Esophagus (tissue), 2 donors: Measurements from ENCODE around the gene MSANTD1. TPM values are rescaled to one million over a fixed set of nuclear protein-coding genes. Genes with fewer than 3 reads are reported as not detected.

ENCODE experiments used
- H3K27ac ChIP-seq, 2 donors: one replicate each; pipeline ENCODE4 v1.5.1; 2013; ENCODE audit warnings: low read depth in 2 of 2, mild to moderate bottlenecking in 2 of 2, inconsistent platforms in 1 of 2, low read length in 1 of 2, moderate library complexity in 1 of 2
- H3K27me3 ChIP-seq, 2 donors: one replicate each; pipeline ENCODE4 v1.6.1; 2013; ENCODE audit warnings: low read length in 2 of 2, control low read depth in 1 of 2, mild to moderate bottlenecking in 1 of 2; ENCODE audit not compliant: insufficient read depth in 2 of 2, control insufficient read depth in 1 of 2
- H3K36me3 ChIP-seq, 2 donors: one replicate each; pipeline ENCODE4 v1.6.1; 2013; ENCODE audit warnings: low read length in 1 of 2; ENCODE audit not compliant: control insufficient read depth in 2 of 2, insufficient read depth in 2 of 2
- H3K4me1 ChIP-seq, 2 donors: one replicate each; pipeline ENCODE4 v1.6.1; 2013; ENCODE audit warnings: low read length in 1 of 2; ENCODE audit not compliant: control insufficient read depth in 2 of 2, insufficient read depth in 2 of 2
- H3K4me3 ChIP-seq, 2 donors: one replicate each; pipeline ENCODE4 v1.5.1; 2013; ENCODE audit warnings: low read length in 2 of 2, mild to moderate bottlenecking in 2 of 2, low read depth in 1 of 2, moderate library complexity in 1 of 2
- H3K9me3 ChIP-seq, 2 donors: one replicate each; pipeline ENCODE4 v1.6.1; 2013; ENCODE audit warnings: mild to moderate bottlenecking in 2 of 2, low read depth in 1 of 2, low read length in 1 of 2, moderate library complexity in 1 of 2; ENCODE audit not compliant: control insufficient read depth in 2 of 2, insufficient read depth in 1 of 2
- WGBS, 2 donors: extraction: QIAGEN DNeasy Blood & Tissue Kit; methylation state at CpG; one replicate each; pipeline ENCODE4 v1.1.7; 2013; 5-methylcytosine and 5-hydroxymethylcytosine counted together
- polyA plus RNA-seq, 2 donors: library from polyadenylated mRNA; stranded (reverse); fragments of 200-250 nt; gene quantifications; one replicate each; pipeline ENCODE4 v1.2.3, GENCODE V29; 2013
- donor health status: healthy with polysubstance abuse.
- donor health status: Bipolar disorder and iron deficiency.

The MSANTD1 gene
- polyA plus RNA-seq, 2 donors: 0.16 to 0.61 TPM

DNA sequence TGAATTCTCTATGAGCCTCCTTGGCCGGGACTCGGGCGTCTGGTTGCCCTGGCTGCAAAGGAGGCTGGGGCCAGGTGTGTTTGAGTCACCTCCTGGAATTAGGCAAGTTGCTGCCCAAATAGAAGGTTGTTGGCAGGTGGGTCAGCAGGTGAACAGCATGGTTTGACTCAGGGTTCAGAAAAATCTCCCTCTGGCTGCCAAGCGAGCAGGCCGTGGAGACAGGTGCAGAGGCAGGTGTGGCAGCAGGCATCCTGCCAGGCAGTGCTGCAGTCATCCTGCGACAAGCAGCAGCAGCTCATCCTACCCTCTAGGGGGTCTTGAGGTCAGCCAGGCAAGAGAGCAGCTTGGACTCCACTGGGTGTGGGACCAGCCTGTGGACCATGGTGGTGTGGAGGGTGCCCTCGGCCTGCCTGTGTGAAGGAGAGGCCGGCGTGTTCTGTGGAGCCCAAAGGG lies 8.2 kb downstream of the MSANTD1 start:
- Histone ChIP-seq H3K27ac (no peak overlapping the region), H3K4me3 (no peak overlapping the region), H3K27me3 (no peaks in the 10 kb centered on the region), H3K4me1 (no peaks in the 10 kb centered on the region), H3K9me3 (peaks cover 0 to 2% of the 10 kb centered on the region in 2 donors), H3K36me3 (peaks cover 0 to 10% of the 10 kb centered on the region in 2 donors)
- 66 to 71% methylated on average over 9 of the region's 9 CpGs for WGBS, 2 donors

DNA sequence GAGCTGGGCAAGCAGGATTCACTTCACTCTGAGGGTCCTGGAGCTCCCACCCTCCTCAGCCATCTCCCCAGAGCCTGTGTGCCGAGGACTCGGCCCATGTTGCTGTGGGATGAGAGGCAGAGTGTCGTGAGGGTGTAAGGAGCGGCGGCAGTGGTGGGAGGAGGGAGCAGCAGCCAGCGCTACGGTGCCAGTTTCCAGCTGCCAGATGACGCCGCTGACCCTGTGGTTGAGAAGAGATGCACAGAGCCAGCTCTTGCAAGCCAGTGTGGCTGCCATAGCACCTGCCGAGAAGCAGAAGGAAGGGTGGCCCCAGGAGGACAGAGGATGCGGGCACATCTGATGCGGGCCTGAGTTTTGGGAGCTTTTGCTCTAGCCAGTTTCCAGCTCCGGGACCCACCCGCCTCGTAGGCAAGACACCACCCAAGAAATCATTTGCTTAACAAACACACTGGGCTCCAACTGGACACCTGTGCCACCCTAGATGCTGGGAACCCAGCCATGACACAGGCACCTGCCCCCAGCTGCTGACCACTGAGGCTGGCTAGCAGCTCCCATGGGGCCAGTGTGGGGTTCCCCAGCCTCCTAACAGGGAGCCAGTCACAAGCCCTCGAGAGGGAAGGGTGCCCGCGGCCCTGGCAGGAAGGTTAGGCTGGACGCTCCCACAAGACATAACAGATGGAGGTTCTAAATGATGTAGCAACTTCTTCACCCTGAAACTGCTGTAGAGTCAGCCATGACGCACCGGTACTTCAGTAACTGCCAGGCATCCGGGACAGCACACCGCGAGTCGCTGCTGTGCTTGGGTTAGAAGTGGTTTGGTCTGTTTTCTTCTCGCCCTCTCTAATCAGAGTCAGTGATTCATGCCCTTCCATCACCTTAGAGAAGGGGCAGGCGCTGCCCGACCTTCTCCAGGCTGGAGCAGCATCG lies 8.9 kb downstream of the MSANTD1 start:
- H3K27ac ChIP-seq: no peak overlapping the region
- no peaks in the 10 kb centered on the region for H3K27me3 ChIP-seq
- 80 to 85% methylated on average over 29 of the region's 29 CpGs for WGBS, 2 donors
- H3K36me3 ChIP-seq: peaks cover 0 to 10% of the 10 kb centered on the region in 2 donors
- H3K9me3 ChIP-seq: peaks cover 0 to 2% of the 10 kb centered on the region in 2 donors
- H3K4me1 ChIP-seq: no peaks in the 10 kb centered on the region
- H3K4me3 ChIP-seq: no peak overlapping the region

DNA sequence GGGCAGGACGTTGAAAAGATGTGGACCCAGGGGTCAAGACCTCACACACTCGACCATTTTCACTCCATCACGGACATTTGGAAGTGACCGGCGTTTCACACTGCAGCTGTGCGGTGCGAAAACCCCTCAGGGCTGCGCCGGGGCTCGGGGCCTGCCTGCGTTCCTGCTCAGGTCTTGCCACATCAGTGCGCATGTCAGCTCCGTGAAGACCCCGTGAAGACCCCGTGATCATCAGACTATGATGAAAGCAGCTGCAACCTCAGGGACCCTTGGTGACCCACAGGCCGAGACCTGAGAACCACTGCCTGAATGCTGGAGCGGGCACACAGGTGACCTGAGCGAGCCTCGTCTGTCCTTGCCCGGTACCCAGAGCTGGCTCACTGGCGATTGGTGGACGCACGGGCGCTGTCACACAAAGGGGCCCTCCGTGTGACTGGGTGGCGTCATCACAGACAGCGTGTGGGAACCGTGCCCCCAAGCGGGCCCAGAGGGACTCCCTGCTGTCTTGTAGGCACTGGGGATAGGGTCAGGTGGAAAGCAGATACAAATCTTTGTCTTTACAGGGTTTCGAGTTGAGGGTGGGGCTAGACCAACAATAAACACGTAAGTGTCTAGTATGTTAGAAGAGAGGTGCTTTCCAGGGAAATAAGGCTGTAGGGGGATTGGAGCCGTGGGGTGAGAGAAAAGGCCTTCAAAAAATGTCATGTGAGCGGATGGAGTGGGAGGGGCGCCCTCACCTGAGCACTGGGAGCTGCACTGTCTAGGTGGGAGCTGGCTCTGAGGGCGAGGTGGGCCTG lies 12.7 kb downstream of the MSANTD1 start:
- H3K36me3 ChIP-seq: no peaks in the 10 kb centered on the region
- no peak overlapping the region for H3K27ac ChIP-seq
- no peak overlapping the region for H3K4me3 ChIP-seq
- no peaks in the 10 kb centered on the region for H3K4me1 ChIP-seq
- no peaks in the 10 kb centered on the region for H3K27me3 ChIP-seq
- 88 to 90% methylated on average over 35 of the region's 35 CpGs for WGBS, 2 donors
- H3K9me3 ChIP-seq: peaks cover 0 to 2% of the 10 kb centered on the region in 2 donors

DNA sequence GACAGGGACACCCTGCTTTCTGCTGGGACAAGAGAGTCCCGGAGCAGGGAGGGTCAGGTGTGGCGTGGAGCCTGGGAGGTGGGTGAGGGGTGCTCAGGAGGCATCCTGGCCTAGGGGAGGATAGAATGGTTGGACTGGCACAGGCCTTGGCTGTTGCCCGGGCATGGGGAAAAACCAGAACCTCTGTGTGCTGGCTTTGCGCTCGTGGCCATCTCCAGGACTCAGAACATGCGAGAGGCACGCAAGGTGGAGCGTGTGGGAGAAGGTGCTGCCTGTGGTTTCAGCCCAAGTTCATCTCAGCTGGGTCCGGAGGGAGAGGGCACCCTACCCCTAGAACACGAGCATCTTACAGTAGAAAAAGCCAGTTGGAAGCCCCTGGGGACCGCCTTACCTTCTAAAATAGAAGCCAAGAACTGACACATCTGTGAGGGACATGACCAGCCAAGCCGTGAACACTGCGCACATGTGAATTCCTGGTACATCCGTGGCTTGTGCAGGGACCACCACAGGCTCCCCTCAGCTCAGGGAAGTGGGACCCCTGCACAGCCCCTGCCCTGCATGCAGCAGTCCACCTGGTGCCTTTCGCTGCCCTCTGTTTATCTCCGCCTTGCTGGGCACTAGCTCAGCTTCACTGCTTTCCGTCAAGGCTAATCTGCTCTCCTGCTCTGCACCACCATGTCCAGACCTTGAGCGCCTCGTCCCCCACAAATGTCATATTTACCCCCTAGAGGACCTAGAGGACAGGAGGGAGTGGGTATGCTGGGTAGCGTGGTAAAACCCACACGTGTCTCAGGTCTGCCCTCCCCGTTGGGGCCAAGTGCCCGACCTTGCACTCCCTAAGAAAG lies 13.5 kb downstream of the MSANTD1 start:
- WGBS, 2 donors: 87 to 90% methylated on average over 23 of the region's 23 CpGs

DNA sequence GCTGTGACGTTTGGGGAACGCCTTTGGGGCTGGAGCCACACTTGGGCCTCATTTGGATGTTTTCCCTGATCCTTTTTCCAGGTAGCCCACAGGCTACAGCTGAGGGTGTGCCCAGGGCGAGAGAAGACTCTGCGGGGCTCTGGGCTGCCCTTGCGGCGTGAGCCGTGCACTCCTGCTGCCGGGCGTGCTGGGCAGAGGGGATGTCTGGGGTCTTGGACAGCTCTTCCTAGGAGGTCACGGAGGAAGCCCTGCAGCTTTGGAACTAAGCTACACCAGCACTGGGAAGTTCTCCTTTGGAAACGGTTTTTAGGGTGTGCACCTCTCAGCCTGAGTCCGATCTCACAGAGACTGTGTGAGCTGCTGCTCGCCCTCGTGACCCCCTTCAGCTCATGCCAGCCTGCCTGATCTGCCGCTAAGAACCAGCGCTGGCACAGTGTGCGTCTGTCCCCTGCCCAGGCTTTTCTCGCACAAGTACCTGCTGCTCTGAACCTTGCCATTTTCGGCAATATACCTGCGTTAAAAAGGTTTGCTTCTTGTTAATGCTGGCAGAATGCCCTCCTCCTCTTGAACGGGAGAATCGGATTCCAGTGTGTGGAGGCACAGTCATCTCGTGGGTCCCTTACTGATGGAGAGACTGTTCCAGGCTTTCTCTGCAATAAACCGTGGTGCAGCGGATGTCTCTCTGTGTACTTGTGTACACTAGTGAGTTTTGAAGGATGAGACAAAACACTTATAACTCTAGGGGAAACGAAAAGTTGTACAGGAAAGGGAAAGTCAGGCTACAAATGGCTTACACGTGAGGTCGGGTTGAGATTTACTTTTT lies 14.3 kb downstream of the MSANTD1 start:
- no peak overlapping the region for H3K4me3 ChIP-seq
- 80 to 84% methylated on average over 28 of the region's 28 CpGs for WGBS, 2 donors
- no peaks in the 10 kb centered on the region for H3K27me3 ChIP-seq
- H3K36me3 ChIP-seq: no peaks in the 10 kb centered on the region
- no peaks in the 10 kb centered on the region for H3K4me1 ChIP-seq
- peaks cover 0 to 2% of the 10 kb centered on the region in 2 donors for H3K9me3 ChIP-seq
- H3K27ac ChIP-seq: no peak overlapping the region

More for the DNA sequence above, 13.5 kb downstream of the MSANTD1 start:
- Histone ChIP-seq H3K27me3 (no peaks in the 10 kb centered on the region), H3K36me3 (no peaks in the 10 kb centered on the region), H3K4me1 (no peaks in the 10 kb centered on the region), H3K4me3 (no peak overlapping the region), H3K9me3 (peaks cover 0 to 2% of the 10 kb centered on the region in 2 donors), H3K27ac (no peak overlapping the region)

DNA sequence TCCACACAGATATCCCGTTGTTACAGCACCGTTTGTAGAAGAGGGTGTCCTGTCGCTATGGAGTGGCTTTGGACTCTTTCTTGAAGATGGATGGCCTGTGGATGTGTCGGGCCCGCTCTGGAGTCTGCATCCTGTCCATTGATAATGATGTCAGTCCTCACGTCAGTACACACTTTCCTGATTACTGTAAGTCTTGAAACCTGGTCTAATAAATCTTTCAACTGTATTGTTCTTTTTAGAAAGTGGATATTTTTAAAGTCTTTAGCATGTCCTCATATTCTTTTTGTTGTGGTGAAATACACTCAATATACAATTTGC lies 14.9 kb downstream of the MSANTD1 start:
- Histone ChIP-seq H3K27me3 (no peaks in the 10 kb centered on the region), H3K4me3 (no peak overlapping the region), H3K27ac (no peak overlapping the region), H3K9me3 (peaks cover 0 to 2% of the 10 kb centered on the region in 2 donors), H3K4me1 (no peaks in the 10 kb centered on the region), H3K36me3 (no peaks in the 10 kb centered on the region)
- WGBS, 2 donors: 64 to 65% methylated on average over 6 of the region's 6 CpGs

DNA sequence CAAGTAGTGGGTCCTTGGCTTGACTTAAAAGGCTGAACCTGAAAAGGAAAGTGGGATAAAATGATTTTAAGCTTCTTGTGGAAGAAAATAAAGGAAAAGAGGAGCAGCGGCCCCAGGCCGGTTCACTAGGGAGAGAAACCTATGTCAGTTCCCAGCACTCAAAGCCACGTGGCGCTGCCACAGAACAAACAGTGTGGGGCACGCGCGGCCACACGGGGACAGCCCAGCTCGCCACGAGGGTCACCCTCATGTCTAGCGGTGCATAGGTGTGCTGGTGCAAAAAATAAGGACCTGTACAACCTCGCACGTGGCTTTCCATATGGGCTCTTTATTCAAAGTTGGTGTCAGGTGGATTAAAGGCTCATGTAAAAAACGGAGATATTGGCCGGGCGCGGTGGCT lies 17.1 kb downstream of the MSANTD1 start:
- 90 to 91% methylated on average over 17 of the region's 17 CpGs for WGBS, 2 donors
- H3K9me3 ChIP-seq: no peaks in the 10 kb centered on the region
- no peaks in the 10 kb centered on the region for H3K36me3 ChIP-seq
- H3K4me3 ChIP-seq: no peak overlapping the region
- H3K27me3 ChIP-seq: no peaks in the 10 kb centered on the region
- H3K27ac ChIP-seq: no peak overlapping the region
- no peaks in the 10 kb centered on the region for H3K4me1 ChIP-seq

DNA sequence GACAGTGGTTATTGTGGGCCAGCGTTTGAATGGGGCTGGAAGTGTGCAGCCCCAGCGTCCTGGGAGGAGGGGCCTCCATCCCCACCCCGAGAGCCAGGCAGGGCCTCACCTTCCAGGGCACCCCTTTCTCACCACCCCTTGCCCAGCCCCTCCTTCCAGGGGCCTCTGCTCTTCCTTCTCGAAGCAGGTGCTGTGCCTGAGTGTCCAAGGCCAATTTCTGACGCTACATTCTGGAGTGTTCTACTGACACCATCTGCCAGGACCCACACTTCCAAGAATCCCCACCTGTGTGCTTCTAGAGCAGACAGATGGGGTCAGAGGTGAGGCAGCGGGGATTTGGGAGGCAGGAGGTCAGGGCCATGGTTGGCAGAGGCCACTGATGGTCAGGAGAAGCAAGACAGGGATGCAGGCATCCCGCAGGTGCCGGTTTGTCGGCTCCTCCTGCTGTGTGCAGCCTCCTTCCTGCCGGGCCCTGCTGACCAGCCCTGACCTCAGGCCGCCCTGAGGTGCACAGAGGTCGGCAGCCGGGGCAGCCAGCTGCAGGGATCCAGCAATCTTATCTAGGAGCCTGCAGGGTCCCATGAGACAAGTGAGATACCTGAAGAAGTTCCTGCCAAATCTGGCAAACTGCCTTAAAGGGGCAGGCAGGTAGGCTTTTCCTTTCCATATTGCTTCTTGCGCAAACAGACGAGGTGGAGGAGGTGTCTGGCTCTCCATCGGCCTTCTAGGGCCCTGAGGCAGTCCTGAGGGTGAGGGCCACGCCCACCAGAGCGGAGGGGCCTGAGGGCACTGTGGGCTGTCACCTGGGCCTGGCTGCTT lies 18.8 kb downstream of the MSANTD1 start:
- 64 to 69% methylated on average over 17 to 18 of the region's 18 CpGs for WGBS, 2 donors
- Histone ChIP-seq H3K4me3 (no peak overlapping the region), H3K9me3 (no peaks in the 10 kb centered on the region), H3K27me3 (no peaks in the 10 kb centered on the region), H3K36me3 (no peaks in the 10 kb centered on the region), H3K27ac (no peak overlapping the region), H3K4me1 (no peaks in the 10 kb centered on the region)
